Glutamatergic neuron (in vitro differentiated cells): Measurements from ENCODE around the gene HCN2. TPM values are rescaled to one million over a fixed set of nuclear protein-coding genes. Genes with fewer than 3 reads are reported as not detected.

Experiments
- DNase-seq: peaks from one replicate; pipeline ENCODE4 v3.0.0; 2022
- H3K27ac Mint-ChIP-seq: one replicate; pipeline ENCODE4 v1.8.0; 2020; ENCODE audit warnings: mild to moderate bottlenecking, mixed read lengths, inconsistent platforms; ENCODE audit not compliant: unreplicated experiment
- H3K27me3 Mint-ChIP-seq: one replicate; pipeline ENCODE4 v1.8.0; 2020; ENCODE audit warnings: mild to moderate bottlenecking, moderate library complexity, mixed read lengths, inconsistent platforms; ENCODE audit not compliant: unreplicated experiment
- H3K36me3 Mint-ChIP-seq: one replicate; pipeline ENCODE4 v1.8.0; 2020; ENCODE audit warnings: mild to moderate bottlenecking, mixed read lengths, inconsistent platforms; ENCODE audit not compliant: unreplicated experiment
- H3K4me1 Mint-ChIP-seq: one replicate; pipeline ENCODE4 v1.8.0; 2020; ENCODE audit warnings: mild to moderate bottlenecking, low read depth, mixed read lengths, inconsistent platforms; ENCODE audit not compliant: unreplicated experiment
- H3K4me3 Mint-ChIP-seq: one replicate; pipeline ENCODE4 v1.8.0; 2020; ENCODE audit warnings: mild to moderate bottlenecking, mixed read lengths, inconsistent platforms; ENCODE audit not compliant: unreplicated experiment
- H3K9me3 Mint-ChIP-seq: one replicate; pipeline ENCODE4 v1.8.0; 2020; ENCODE audit warnings: mild to moderate bottlenecking, moderate library complexity, mixed read lengths, inconsistent platforms; ENCODE audit not compliant: unreplicated experiment
- total RNA-seq: library from RNA; stranded (reverse); fragmentation: NEBNext Ultra II Directional; extraction: Animal tissue kit (Norgen Biotek cat#: 25700); gene quantifications from one replicate; pipeline ENCODE4 v1.2.1, GENCODE V29; 2021; ENCODE audit not compliant: unreplicated experiment
- TF ChIP-seq, protein P1 (sequence below): fragments of 200-600 bp; sonication (generic); IDR thresholded peaks from one replicate; pipeline ENCODE4 v1.5.0; 2021; ENCODE audit not compliant: partially characterized antibody, unreplicated experiment

Gene HCN2
- total RNA-seq, 1 donor from 2014 or later = 33.2 TPM

GRCh38 chr19:656751-657559 is 67.3 kb downstream of the HCN2 start:
- peaks cover 5% of the 10 kb centered on the region for H3K9me3 Mint-ChIP-seq
- H3K4me3 Mint-ChIP-seq = no peak overlapping the region

DNA sequence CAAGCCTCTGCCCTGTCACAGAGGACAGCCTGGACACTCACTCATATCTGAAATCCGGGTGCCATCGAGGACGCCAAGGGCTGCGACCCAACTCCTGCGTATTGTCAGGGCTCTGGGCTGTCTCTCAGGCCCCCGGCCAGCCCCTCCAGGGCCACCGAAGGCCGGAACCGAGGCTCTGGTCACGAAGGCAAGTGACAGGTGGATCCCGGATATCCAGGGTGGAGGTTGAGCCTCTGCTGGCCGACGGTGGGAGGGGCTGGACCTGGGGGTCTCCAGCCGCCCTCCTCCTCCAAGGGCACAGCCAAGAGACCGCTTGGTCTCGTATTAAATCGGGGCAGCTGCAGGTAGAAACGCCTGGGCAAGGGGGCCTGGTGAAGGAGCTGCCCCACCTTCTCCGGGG is 67.9 kb downstream of the HCN2 start:
- Mint-ChIP-seq H3K4me3 (no peak overlapping the region), H3K4me1 (peaks cover 16% of the 10 kb centered on the region), H3K36me3 (no peaks in the 10 kb centered on the region), H3K27ac (peak overlapping the region; percentile 12), H3K27me3 (peaks cover 9% of the 10 kb centered on the region), H3K9me3 (peaks cover 5% of the 10 kb centered on the region)
- no peak for DNase-seq
- TF ChIP-seq, protein P1, sequence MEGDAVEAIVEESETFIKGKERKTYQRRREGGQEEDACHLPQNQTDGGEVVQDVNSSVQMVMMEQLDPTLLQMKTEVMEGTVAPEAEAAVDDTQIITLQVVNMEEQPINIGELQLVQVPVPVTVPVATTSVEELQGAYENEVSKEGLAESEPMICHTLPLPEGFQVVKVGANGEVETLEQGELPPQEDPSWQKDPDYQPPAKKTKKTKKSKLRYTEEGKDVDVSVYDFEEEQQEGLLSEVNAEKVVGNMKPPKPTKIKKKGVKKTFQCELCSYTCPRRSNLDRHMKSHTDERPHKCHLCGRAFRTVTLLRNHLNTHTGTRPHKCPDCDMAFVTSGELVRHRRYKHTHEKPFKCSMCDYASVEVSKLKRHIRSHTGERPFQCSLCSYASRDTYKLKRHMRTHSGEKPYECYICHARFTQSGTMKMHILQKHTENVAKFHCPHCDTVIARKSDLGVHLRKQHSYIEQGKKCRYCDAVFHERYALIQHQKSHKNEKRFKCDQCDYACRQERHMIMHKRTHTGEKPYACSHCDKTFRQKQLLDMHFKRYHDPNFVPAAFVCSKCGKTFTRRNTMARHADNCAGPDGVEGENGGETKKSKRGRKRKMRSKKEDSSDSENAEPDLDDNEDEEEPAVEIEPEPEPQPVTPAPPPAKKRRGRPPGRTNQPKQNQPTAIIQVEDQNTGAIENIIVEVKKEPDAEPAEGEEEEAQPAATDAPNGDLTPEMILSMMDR = no peak

More at GRCh38 chr19:656751-657559, 67.3 kb downstream of the HCN2 start:
- TF ChIP-seq, protein P1 = no peak
- no peaks in the 10 kb centered on the region for H3K36me3 Mint-ChIP-seq
- H3K27me3 Mint-ChIP-seq = peaks cover 9% of the 10 kb centered on the region
- no peak overlapping the region for H3K27ac Mint-ChIP-seq
- peaks cover 16% of the 10 kb centered on the region for H3K4me1 Mint-ChIP-seq
- DNase-seq = no peak

DNA sequence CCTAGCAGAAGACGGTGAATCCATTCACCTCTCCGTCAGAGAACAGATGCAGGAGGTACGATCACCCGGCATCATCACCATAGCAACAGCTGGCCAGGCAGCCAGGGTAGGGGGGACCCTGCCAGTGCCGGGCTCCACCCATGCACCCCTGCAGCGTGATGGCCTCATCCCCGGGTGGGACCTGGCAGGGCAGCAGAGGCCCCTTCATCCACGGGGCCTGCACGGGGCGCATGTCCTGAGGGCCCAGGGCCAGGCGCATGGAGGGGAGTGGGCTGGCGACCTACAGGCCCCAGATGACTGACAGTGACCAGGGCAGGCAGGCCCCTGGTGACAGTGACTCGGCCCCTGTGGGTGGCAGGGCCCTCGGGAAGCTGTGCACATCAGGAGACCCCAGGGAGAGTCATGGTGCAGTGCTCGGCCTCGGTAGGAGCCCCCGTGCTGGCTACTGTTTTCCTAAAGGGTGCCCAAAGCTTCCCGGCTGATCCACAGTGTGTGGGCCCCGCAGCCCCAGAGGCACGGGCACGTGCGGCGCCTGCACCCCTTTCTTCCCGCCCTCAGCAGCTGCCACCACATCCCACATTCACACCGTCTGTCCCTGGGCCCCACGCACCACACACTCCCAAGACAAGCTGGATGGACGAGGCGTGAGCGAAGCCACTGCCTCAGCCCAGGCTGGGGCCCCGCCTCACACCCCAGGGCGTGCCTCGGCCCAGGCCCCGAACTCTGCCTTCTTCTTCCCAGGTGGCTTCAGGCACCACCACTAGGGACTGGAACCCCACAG is 68.6 kb downstream of the HCN2 start:
- H3K27me3 Mint-ChIP-seq = peaks cover 9% of the 10 kb centered on the region
- no peak for DNase-seq
- peaks cover 16% of the 10 kb centered on the region for H3K4me1 Mint-ChIP-seq
- no peak overlapping the region for H3K27ac Mint-ChIP-seq
- H3K36me3 Mint-ChIP-seq = no peaks in the 10 kb centered on the region
- TF ChIP-seq, protein P1 = no peak
- no peak overlapping the region for H3K4me3 Mint-ChIP-seq
- peaks cover 5% of the 10 kb centered on the region for H3K9me3 Mint-ChIP-seq

- peaks cover 9% of the 10 kb centered on the region for H3K27me3 Mint-ChIP-seq
- H3K27ac Mint-ChIP-seq = peak overlapping the region; percentile 33
- H3K36me3 Mint-ChIP-seq = no peaks in the 10 kb centered on the region
- no peak overlapping the region for H3K4me3 Mint-ChIP-seq
- peaks cover 6% of the 10 kb centered on the region for H3K9me3 Mint-ChIP-seq
- no peak for DNase-seq
- peaks cover 16% of the 10 kb centered on the region for H3K4me1 Mint-ChIP-seq
- TF ChIP-seq, protein P1 = no peak
Observed at GRCh38 chr19:658916-659839, 69.5 kb downstream of the HCN2 start.
